Sigmoid colon (tissue), 4 donors: ENCODE results near the gene TAGLN2.

Experiments
- CTCF ChIP-seq, 4 experiments: fragments of 450-650 bp in 3 of 4; fragments of 200-600 bp in 1 of 4; IDR thresholded peaks; one replicate each; pipeline ENCODE4 v1.5.1; 2016 to 2019; ENCODE audit warnings: antibody characterized with exemption in 4 of 4, mild to moderate bottlenecking in 3 of 4, moderate library complexity in 2 of 4
- POLR2A ChIP-seq, 2 donors: fragments of 450-650 bp; IDR thresholded peaks; one replicate each; pipeline ENCODE4 v1.6.1; 2016; ENCODE audit warnings: antibody characterized with exemption in 2 of 2, mild to moderate bottlenecking in 2 of 2, moderate library complexity in 2 of 2
- POLR2AphosphoS5 ChIP-seq, 4 donors: sonication (generic); formaldehyde crosslinking; IDR thresholded peaks; one replicate each; pipeline ENCODE4 v1.6.1; 2017; ENCODE audit warnings: antibody characterized with exemption in 4 of 4

GRCh38 chr1:159938211-159938852, 13.0 kb upstream of the TAGLN2 start:
- no peak for TF ChIP-seq CTCF (IDR thresholded peaks at IDR 0.05)
- no peak for TF ChIP-seq POLR2A (IDR thresholded peaks at IDR 0.05)
- TF ChIP-seq POLR2AphosphoS5 (IDR thresholded peaks at IDR 0.05) = no peak
